HepG2 (cell line): ENCODE measurements around the gene CEACAM16. TPM values are rescaled to one million over a fixed set of nuclear protein-coding genes. Genes with fewer than 3 reads are reported as not detected.

Experiments used
- AFF4 ChIP-seq: sonication (generic); formaldehyde crosslinking; IDR thresholded peaks from 2 replicates; pipeline ENCODE4 v1.4.0; 2020; ENCODE audit warnings: missing genetic modification reagents
- ATF7-NPFF ChIP-seq: sonication (generic); formaldehyde crosslinking; IDR thresholded peaks from 2 replicates; pipeline ENCODE4 v1.8.1; 2023; ENCODE audit warnings: mild to moderate bottlenecking, low read depth, missing genetic modification reagents, moderate library complexity
- CHD4 ChIP-seq: fragments of 200-600 bp; sonication (generic); IDR thresholded peaks from 2 replicates; pipeline ENCODE4 v1.7.0; 2017; ENCODE audit warnings: mild to moderate bottlenecking, low read length, borderline replicate concordance
- KAT8 ChIP-seq: IDR thresholded peaks from 2 replicates; pipeline ENCODE4 v1.6.1; 2016; ENCODE audit warnings: missing genetic modification reagents, missing compliant biosample characterization
- NFYB ChIP-seq: sonication (generic); formaldehyde crosslinking; IDR thresholded peaks from 2 replicates; pipeline ENCODE4 v1.4.0; 2020; ENCODE audit warnings: missing genetic modification reagents
- PAXIP1 ChIP-seq: sonication (generic); formaldehyde crosslinking; conservative IDR thresholded peaks from 2 replicates; pipeline ENCODE4 v1.4.0; 2020; ENCODE audit warnings: mild to moderate bottlenecking, missing genetic modification reagents, moderate library complexity
- PHF5A ChIP-seq: IDR thresholded peaks from one replicate; pipeline ENCODE4 v1.6.1; 2018; ENCODE audit warnings: low read depth, missing genetic modification reagents; ENCODE audit not compliant: unreplicated experiment
- PRPF4 ChIP-seq: fragments of 200-400 bp; formaldehyde crosslinking; IDR thresholded peaks from 2 replicates; pipeline ENCODE4 v1.6.1; 2016; ENCODE audit warnings: low read length, low read depth; ENCODE audit not compliant: poor library complexity, severe bottlenecking
- SALL1 ChIP-seq: sonication (generic); formaldehyde crosslinking; IDR thresholded peaks from 2 replicates; pipeline ENCODE4 v1.8.0; 2022; ENCODE audit warnings: mild to moderate bottlenecking, missing genetic modification reagents
- TFAP4 ChIP-seq: sonication (generic); IDR thresholded peaks from 2 replicates; pipeline ENCODE4 v1.6.1; 2016; ENCODE audit warnings: low read depth, borderline replicate concordance
- ZHX1 ChIP-seq: sonication (generic); formaldehyde crosslinking; IDR thresholded peaks from 2 replicates; pipeline ENCODE4 v1.8.1; 2022; ENCODE audit warnings: low read depth, mild to moderate bottlenecking, missing genetic modification reagents
- ZNF205 ChIP-seq: IDR thresholded peaks from 2 replicates; pipeline ENCODE4 v1.6.1; 2018; ENCODE audit warnings: missing biosample characterization, missing genetic modification reagents
- ZNF556 ChIP-seq: sonication (generic); formaldehyde crosslinking; IDR thresholded peaks from 2 replicates; pipeline ENCODE4 v1.4.0; 2020; ENCODE audit warnings: mild to moderate bottlenecking, missing genetic modification reagents, borderline replicate concordance
- ZNF709 ChIP-seq: sonication (generic); formaldehyde crosslinking; IDR thresholded peaks from 2 replicates; pipeline ENCODE4 v1.5.0; 2020; ENCODE audit warnings: mild to moderate bottlenecking, missing genetic modification reagents
- ZNF788 ChIP-seq: sonication (generic); formaldehyde crosslinking; IDR thresholded peaks from 2 replicates; pipeline ENCODE4 v1.5.0; 2020; ENCODE audit warnings: mild to moderate bottlenecking, missing genetic modification reagents, borderline replicate concordance
- ZNF83 ChIP-seq: sonication (generic); formaldehyde crosslinking; IDR thresholded peaks from 2 replicates; pipeline ENCODE4 v1.4.0; 2020; ENCODE audit warnings: missing genetic modification reagents, mild to moderate bottlenecking, borderline replicate concordance
- ZSCAN21 ChIP-seq: sonication (generic); formaldehyde crosslinking; IDR thresholded peaks from 2 replicates; pipeline ENCODE4 v1.8.0; 2022; ENCODE audit warnings: mild to moderate bottlenecking, missing genetic modification reagents, moderate library complexity, borderline replicate concordance
- polyA plus RNA-seq, 8 experiments: library from polyadenylated mRNA; depleted of rRNA in 3 of 8; stranded (reverse) in 7 of 8; unstranded in 1 of 8; fragments of >200 nt; fragmentation: Illumina TruSeq in 4 of 8; extraction: Trizol in 4 of 8; gene quantifications; 2 replicates each; pipeline versions ENCODE4 v1.2.1 to v1.2.3, GENCODE V29; 2011 to 2016; ENCODE audit warnings: low read depth in 4 of 8, missing spikeins in 1 of 8, mixed read lengths in 1 of 8; ENCODE audit not compliant: insufficient read depth in 1 of 8
- total RNA-seq, 5 experiments: library from RNA; depleted of rRNA; stranded (reverse); fragments of >200 nt; fragmentation: Illumina TruSeq; extraction: Trizol; gene quantifications; 2 replicates each; pipeline ENCODE4 v1.2.3, GENCODE V29; 2016; ENCODE audit warnings: low read depth in 1 of 5

The CEACAM16 gene
- total and polyA plus RNA-seq, 2 of the 13 experiments (the other 11 are each of a cell fraction or from before 2014, with no cell fraction given) = not detected

- TF ChIP-seq ZNF709 (no peak), SALL1 (CRISPR knock-in tag) (peak; percentile 35; the same call in 1 of the 2 replicates), ZNF205 (peak; percentile 100), ZSCAN21 (CRISPR knock-in tag) (no peak), ZHX1 (CRISPR knock-in tag) (peak; percentile 51; the same call in 1 of the 2 replicates), AFF4 (no peak), CHD4 (no peak), ZNF788 (CRISPR knock-in tag) (no peak), TFAP4 (no peak), ATF7-NPFF (CRISPR knock-in tag) (no peak), ZNF556 (CRISPR knock-in tag) (no peak), ZNF83 (CRISPR knock-in tag) (no peak), PRPF4 (peak; percentile 25), NFYB (CRISPR knock-in tag) (no peak), PHF5A (CRISPR knock-in tag) (no peak), KAT8 (CRISPR knock-in tag) (no peak), PAXIP1 (peak; percentile 66)
Observed at GRCh38 chr19:44696939-44697669, 1.8 kb upstream of the CEACAM16 start (continued).
